ENCODE measurements around the gene AVPR1B.
"Not testable (repeated sequence)": the region's sequence is repeated elsewhere in the genome, so short reads cannot be mapped to it uniquely, and the experiment has no call there.

Gene AVPR1B

GRCh38 chr1:206089341-206089740 lies 27.8 kb downstream of the AVPR1B start:
- in situ Hi-C loops (cut with MboI; ENCODE audit: low sequenced_read_pairs): no loop called here

GRCh38 chr1:206087091-206087490 lies 30.1 kb downstream of the AVPR1B start:
- in situ Hi-C loops (cut with MboI; ENCODE audit: low sequenced_read_pairs): no loop called here

- in situ Hi-C loops (cut with MboI; ENCODE audit: low sequenced_read_pairs): no loop called here
These were observed 33.4 kb downstream of the AVPR1B start for GRCh38 chr1:206083750-206084149.

GRCh38 chr1:206082831-206083695 lies 34.1 kb downstream of the AVPR1B start:
- in situ Hi-C loops (cut with MboI; ENCODE audit: low sequenced_read_pairs): no loop called here

GRCh38 chr1:206081856-206082255 lies 35.3 kb downstream of the AVPR1B start:
- in situ Hi-C loops (cut with MboI; ENCODE audit: low sequenced_read_pairs): no loop called here

- in situ Hi-C loops (cut with MboI; ENCODE audit: low sequenced_read_pairs): no loop called here
These were observed 37.0 kb downstream of the AVPR1B start for GRCh38 chr1:206080026-206080820.

GRCh38 chr1:206079135-206079534 lies 38.1 kb downstream of the AVPR1B start:
- in situ Hi-C loops (cut with MboI; ENCODE audit: low sequenced_read_pairs): no loop called here

- in situ Hi-C loops (cut with MboI; ENCODE audit: low sequenced_read_pairs): no loop called here
These were observed 41.1 kb downstream of the AVPR1B start for GRCh38 chr1:206075786-206076755.

- in situ Hi-C loops (cut with MboI; ENCODE audit: low sequenced_read_pairs): no loop called here
These were observed 42.3 kb downstream of the AVPR1B start for GRCh38 chr1:206074839-206075238.

- in situ Hi-C loops (cut with MboI; ENCODE audit: low sequenced_read_pairs): no loop called here
These were observed 46.4 kb downstream of the AVPR1B start for GRCh38 chr1:206070627-206071304.

- in situ Hi-C loops (cut with MboI; ENCODE audit: low sequenced_read_pairs): no loop called here
These were observed 48.9 kb downstream of the AVPR1B start for GRCh38 chr1:206068314-206068713.

GRCh38 chr1:206067486-206068227 lies 49.5 kb downstream of the AVPR1B start:
- in situ Hi-C loops (cut with MboI; ENCODE audit: low sequenced_read_pairs): no loop called here

GRCh38 chr1:206066479-206067171 lies 50.6 kb downstream of the AVPR1B start:
- in situ Hi-C loops (cut with MboI; ENCODE audit: low sequenced_read_pairs): no loop called here

- in situ Hi-C loops (cut with MboI; ENCODE audit: low sequenced_read_pairs): no loop called here
These were observed 51.5 kb downstream of the AVPR1B start for GRCh38 chr1:206065547-206066145.

GRCh38 chr1:206064501-206064900 lies 52.7 kb downstream of the AVPR1B start:
- in situ Hi-C loops (cut with MboI; ENCODE audit: low sequenced_read_pairs): not testable (repeated sequence)

GRCh38 chr1:206064001-206064400 lies 53.2 kb downstream of the AVPR1B start:
- in situ Hi-C loops (cut with MboI; ENCODE audit: low sequenced_read_pairs): not testable (repeated sequence)

GRCh38 chr1:206062464-206062863 lies 54.7 kb downstream of the AVPR1B start:
- in situ Hi-C loops (cut with MboI; ENCODE audit: low sequenced_read_pairs): no loop called here

- in situ Hi-C loops (cut with MboI; ENCODE audit: low sequenced_read_pairs): no loop called here
These were observed 56.3 kb downstream of the AVPR1B start for GRCh38 chr1:206060844-206061243.
